Psoas muscle (tissue), 8 donors: Measurements from ENCODE around the gene TLK1. TPM values are rescaled to one million over a fixed set of nuclear protein-coding genes. Genes with fewer than 3 reads are reported as not detected.

ENCODE experiments used
- ATAC-seq, 4 donors: fragments of 200-7000 bp; cut with Tn5 transposase; one replicate each; pipeline ENCODE4 v1.9.1; 2020; ENCODE audit warnings: moderate library complexity in 3 of 4, mild to moderate bottlenecking in 2 of 4
- DNase-seq, 2 donors: peaks; one replicate each; pipeline ENCODE4 v3.0.0-alpha.2; 2020
- H3K27ac ChIP-seq: fragments of 200-600 bp; one replicate; pipeline ENCODE4 v1.8.0; 2022
- H3K27me3 ChIP-seq, 3 donors: fragments of 200-600 bp in 1 of 3; one replicate each; pipeline versions ENCODE4 v1.6.1 to v1.8.0; 2013 to 2022; ENCODE audit warnings: low read length in 2 of 3, mild to moderate bottlenecking in 2 of 3, moderate library complexity in 1 of 3; ENCODE audit not compliant: insufficient read depth in 3 of 3
- H3K36me3 ChIP-seq, 2 donors: fragments of 200-600 bp in 1 of 2; one replicate each; pipeline versions ENCODE4 v1.6.1 to v1.8.0; 2013 to 2022; ENCODE audit warnings: low read depth in 1 of 2, mild to moderate bottlenecking in 1 of 2, moderate library complexity in 1 of 2; ENCODE audit not compliant: insufficient read depth in 1 of 2
- H3K4me1 ChIP-seq: fragments of 200-600 bp; one replicate; pipeline ENCODE4 v1.8.0; 2022
- H3K4me3 ChIP-seq: fragments of 200-600 bp; one replicate; pipeline ENCODE4 v1.8.0; 2022; ENCODE audit warnings: mild to moderate bottlenecking
- H3K9me3 ChIP-seq: fragments of 200-600 bp; one replicate; pipeline ENCODE4 v1.8.0; 2022
- WGBS, 3 donors: extraction: QIAGEN DNeasy Blood & Tissue Kit; methylation state at CpG; one replicate each; pipeline versions ENCODE4 v1.1.6 to v1.1.7; 2013; 5-methylcytosine and 5-hydroxymethylcytosine counted together
- intact Hi-C, 2 donors: fragments of 100-400 bp; cut with DNase I; formaldehyde crosslinking; loops; one replicate each; pipeline versions ENCODE4 v1.11.0 to v1.14.2; 2022
- polyA plus RNA-seq, 3 donors: library from polyadenylated mRNA; stranded (reverse); fragments of 200-250 nt; gene quantifications; one replicate each; pipeline ENCODE4 v1.2.3, GENCODE V29; 2013
- total RNA-seq, 4 donors: library from RNA; stranded (reverse); fragmentation: NEBNext Ultra II Directional in 2 of 4; extraction: Animal tissue kit (Norgen Biotek cat#: 25700) in 2 of 4; gene quantifications; one replicate each; pipeline versions ENCODE4 v1.2.1 to v1.2.4, GENCODE V29; 2021 to 2023
- TF ChIP-seq, protein P1 (sequence below): fragments of 200-600 bp; IDR thresholded peaks from one replicate; pipeline ENCODE4 v1.8.0; 2022; ENCODE audit warnings: antibody characterized with exemption
- donor health status: healthy with polysubstance abuse.
- donor health status: DM: no; HTN: no; CAD: no; lungs with moderate emphysema.
- donor health status: Bipolar disorder and iron deficiency.
- donor health status: healthy.
- donor health status: DM: yes; HTN: yes; CAD: no.
- donor health status: DM: no; HTN: no; CAD: no.
- donor health status: DM: no; HTN: no; CAD: no.
- donor health status: DM: yes; HTN: yes; CAD: no.

TLK1 gene
- total and polyA plus RNA-seq, 7 donors, result 4.4 to 22.2 (median 17.5) TPM

DNA sequence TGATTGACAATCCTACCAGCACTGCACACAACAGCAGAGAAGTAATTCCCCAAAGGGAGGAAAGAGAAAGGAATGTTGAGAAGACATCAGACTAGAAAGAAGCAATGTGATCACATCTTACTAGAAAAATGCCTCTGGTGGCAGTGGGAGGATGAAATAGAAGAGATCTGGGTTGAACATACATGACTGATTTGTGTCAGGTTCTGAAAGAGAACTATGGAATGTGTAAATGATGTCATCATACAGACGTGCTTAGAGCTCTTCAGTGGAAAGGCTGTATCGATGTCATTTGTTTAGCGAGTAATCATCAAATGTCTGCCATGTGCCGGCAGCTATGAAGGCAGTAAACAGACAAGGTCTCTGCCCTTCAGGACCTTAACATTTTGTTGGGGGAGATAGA is 206.8 kb downstream of the TLK1 start:
- Histone ChIP-seq H3K27me3 (no peaks in the 10 kb centered on the region), H3K27ac (no peak overlapping the region), H3K9me3 (no peaks in the 10 kb centered on the region), H3K36me3 (peaks cover 20 to 100% of the 10 kb centered on the region in 2 donors), H3K4me3 (no peak overlapping the region), H3K4me1 (no peaks in the 10 kb centered on the region)
- intact Hi-C loops, result no loop called here
- no peak for DNase-seq
- no peak for ATAC-seq
- 63 to 80% (median 67%) methylated on average over 4 of the region's 4 CpGs for WGBS, 3 donors
- TF ChIP-seq, protein P1, sequence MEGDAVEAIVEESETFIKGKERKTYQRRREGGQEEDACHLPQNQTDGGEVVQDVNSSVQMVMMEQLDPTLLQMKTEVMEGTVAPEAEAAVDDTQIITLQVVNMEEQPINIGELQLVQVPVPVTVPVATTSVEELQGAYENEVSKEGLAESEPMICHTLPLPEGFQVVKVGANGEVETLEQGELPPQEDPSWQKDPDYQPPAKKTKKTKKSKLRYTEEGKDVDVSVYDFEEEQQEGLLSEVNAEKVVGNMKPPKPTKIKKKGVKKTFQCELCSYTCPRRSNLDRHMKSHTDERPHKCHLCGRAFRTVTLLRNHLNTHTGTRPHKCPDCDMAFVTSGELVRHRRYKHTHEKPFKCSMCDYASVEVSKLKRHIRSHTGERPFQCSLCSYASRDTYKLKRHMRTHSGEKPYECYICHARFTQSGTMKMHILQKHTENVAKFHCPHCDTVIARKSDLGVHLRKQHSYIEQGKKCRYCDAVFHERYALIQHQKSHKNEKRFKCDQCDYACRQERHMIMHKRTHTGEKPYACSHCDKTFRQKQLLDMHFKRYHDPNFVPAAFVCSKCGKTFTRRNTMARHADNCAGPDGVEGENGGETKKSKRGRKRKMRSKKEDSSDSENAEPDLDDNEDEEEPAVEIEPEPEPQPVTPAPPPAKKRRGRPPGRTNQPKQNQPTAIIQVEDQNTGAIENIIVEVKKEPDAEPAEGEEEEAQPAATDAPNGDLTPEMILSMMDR, result no peak

DNA sequence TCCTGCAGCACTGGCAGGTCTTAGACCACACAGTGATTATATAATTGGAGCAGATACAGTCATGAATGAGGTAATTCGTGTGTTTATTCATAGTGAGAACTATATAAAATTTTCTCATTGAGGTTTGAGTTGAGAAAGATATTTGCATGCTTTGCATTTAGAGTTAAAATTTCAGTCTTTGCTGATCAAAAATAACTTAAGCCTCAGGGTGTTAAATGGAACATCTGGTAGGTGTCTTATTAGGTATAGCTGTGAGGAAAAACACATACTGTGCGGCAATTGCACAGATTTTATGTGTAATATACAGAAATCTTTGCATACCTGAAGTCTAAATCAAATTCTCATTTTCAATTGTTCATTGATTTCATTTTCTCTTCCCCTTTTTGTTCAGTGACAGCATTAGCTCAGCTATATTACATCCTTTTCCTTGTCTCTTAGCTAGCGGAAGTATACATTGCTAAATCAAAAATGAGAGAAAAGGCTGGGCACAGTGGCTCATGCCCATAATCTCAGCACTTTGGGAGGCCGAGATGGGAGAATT is 210.4 kb downstream of the TLK1 start:
- ATAC-seq, result no peak
- H3K4me3 ChIP-seq, result no peak overlapping the region
- intact Hi-C loops, result no loop called here
- H3K36me3 ChIP-seq, result peaks cover 13 to 69% of the 10 kb centered on the region in 2 donors
- H3K4me1 ChIP-seq, result no peaks in the 10 kb centered on the region
- H3K27ac ChIP-seq, result no peak overlapping the region
- WGBS, 3 donors, result 94 to 97% (median 94%) methylated on average over 4 of the region's 4 CpGs
- TF ChIP-seq, protein P1, result no peak
- H3K27me3 ChIP-seq, result no peaks in the 10 kb centered on the region
- H3K9me3 ChIP-seq, result no peaks in the 10 kb centered on the region
- DNase-seq, result no peak

DNA sequence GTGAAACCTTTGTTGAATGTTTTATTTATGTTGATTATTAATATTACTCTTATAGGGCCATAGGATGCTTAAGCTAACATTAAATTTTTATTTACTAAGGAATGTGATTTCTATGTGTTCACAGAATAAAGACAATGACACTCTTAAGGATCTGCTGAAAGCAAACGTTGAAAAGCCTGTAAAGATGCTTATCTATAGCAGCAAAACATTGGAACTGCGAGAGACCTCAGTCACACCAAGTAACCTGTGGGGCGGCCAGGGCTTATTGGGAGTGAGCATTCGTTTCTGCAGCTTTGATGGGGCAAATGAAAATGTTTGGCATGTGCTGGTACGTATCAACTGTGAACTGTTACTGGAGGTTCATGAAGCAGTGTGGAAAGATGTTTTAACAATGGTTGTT is 211.3 kb downstream of the TLK1 start:
- WGBS, 3 donors, result 82 to 86% (median 83%) methylated on average over 5 of the region's 5 CpGs
- H3K9me3 ChIP-seq, result no peaks in the 10 kb centered on the region
- peaks cover 10 to 60% of the 10 kb centered on the region in 2 donors for H3K36me3 ChIP-seq
- no peak for DNase-seq
- peaks cover 3% of the 10 kb centered on the region for H3K4me1 ChIP-seq
- H3K27ac ChIP-seq, result no peak overlapping the region
- ATAC-seq, result no peak
- intact Hi-C loops, result no loop called here
- no peak overlapping the region for H3K4me3 ChIP-seq
- TF ChIP-seq, protein P1, result no peak
- H3K27me3 ChIP-seq, result no peaks in the 10 kb centered on the region

DNA sequence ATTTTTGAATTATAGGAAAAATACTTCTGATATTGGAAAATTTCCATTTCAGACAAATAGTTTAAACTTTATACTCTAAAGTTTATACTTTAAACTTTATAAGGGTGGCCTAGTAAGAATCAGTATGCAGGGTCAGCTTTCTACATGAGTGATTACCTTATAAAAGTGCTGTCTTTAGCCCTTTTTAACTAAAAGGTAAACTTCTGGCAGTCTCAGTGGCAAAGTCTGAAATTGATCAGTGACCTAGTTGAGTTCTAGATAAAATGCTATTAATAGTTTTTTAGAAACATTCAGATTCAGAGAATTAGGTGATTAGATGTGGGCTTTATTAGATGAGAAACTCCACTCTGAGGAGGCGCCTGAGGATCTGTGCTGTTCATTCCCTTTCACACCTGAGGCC is 216.1 kb downstream of the TLK1 start:
- 94 to 100% (median 96%) methylated on average over 1 of the region's 1 CpG for WGBS, 3 donors
- Histone ChIP-seq H3K4me1 (peaks cover 3% of the 10 kb centered on the region), H3K4me3 (no peak overlapping the region), H3K27me3 (no peaks in the 10 kb centered on the region), H3K27ac (no peak overlapping the region), H3K36me3 (peaks cover 0 to 12% of the 10 kb centered on the region in 2 donors), H3K9me3 (no peaks in the 10 kb centered on the region)
- no peak for DNase-seq
- TF ChIP-seq, protein P1, result no peak
- ATAC-seq, result no peak
- intact Hi-C loops, result no loop called here

DNA sequence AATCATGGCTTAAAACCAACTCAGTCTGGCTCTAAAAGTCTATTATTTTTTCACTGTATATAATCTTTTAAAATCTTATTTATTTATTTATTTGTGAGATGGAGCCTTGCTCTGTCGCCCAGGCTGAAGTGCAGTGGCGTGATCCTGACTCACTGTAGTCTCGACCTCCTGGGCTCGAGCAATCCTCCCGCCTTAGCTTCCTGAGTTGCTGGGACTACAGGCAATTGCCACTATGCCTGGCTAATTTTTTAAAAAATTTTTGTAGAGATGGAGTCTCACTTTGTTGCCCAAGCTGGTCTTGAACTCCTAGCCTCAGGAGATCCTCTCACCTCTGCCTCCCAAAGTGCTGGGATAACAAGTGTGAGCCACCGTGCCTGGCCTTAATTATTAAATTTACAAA is 217.1 kb downstream of the TLK1 start:
- TF ChIP-seq, protein P1, result no peak
- no peaks in the 10 kb centered on the region for H3K27me3 ChIP-seq
- H3K9me3 ChIP-seq, result no peaks in the 10 kb centered on the region
- DNase-seq (no peak), ATAC-seq (no peak)
- no peak overlapping the region for H3K4me3 ChIP-seq
- H3K36me3 ChIP-seq, result peaks cover 0 to 3% of the 10 kb centered on the region in 2 donors
- intact Hi-C loops, result no loop called here
- WGBS, 3 donors, result 78 to 83% (median 80%) methylated on average over 6 of the region's 6 CpGs
- peaks cover 6% of the 10 kb centered on the region for H3K4me1 ChIP-seq
- H3K27ac ChIP-seq, result no peak overlapping the region
